CD14-positive monocyte (primary cell): Measurements from ENCODE around the gene DNAJC1. TPM values are rescaled to one million over a fixed set of nuclear protein-coding genes. Genes with fewer than 3 reads are reported as not detected.

Experiments used
- DNase-seq, 3 donors: peaks; one replicate each; pipeline ENCODE4 v3.0.0-alpha.2; 2011 to 2022
- H2AFZ ChIP-seq: 2 replicates; pipeline ENCODE4 v1.6.0; 2012; ENCODE audit warnings: mild to moderate bottlenecking, low read depth, low read length, inconsistent platforms; ENCODE audit not compliant: insufficient read depth, poor library complexity, severe bottlenecking
- H3K27ac ChIP-seq, 2 donors: 1 replicate in 1 of 2; 2 replicates in 1 of 2; pipeline ENCODE4 v1.5.1; 2012 to 2013; ENCODE audit warnings: low read length in 2 of 2, control low read depth in 1 of 2, inconsistent platforms in 1 of 2, low read depth in 1 of 2, mild to moderate bottlenecking in 1 of 2
- H3K27me3 ChIP-seq, 2 donors: one replicate each; pipeline versions ENCODE4 v1.6.0 to v1.6.1; 2011 to 2013; ENCODE audit warnings: low read length in 2 of 2; ENCODE audit not compliant: control insufficient read depth in 2 of 2, insufficient read depth in 2 of 2
- H3K36me3 ChIP-seq, 2 donors: replicated peaks in 1 of 2; 1 replicate in 1 of 2; 2 replicates in 1 of 2; pipeline versions ENCODE4 v1.5.1 to v1.6.1; 2012 to 2013; ENCODE audit warnings: low read length in 2 of 2, control low read depth in 1 of 2, inconsistent platforms in 1 of 2, mild to moderate bottlenecking in 1 of 2; ENCODE audit not compliant: insufficient read depth in 2 of 2, control insufficient read depth in 1 of 2
- H3K4me1 ChIP-seq, 2 donors: 1 replicate in 1 of 2; 2 replicates in 1 of 2; pipeline versions ENCODE4 v1.5.1 to v1.6.1; 2012 to 2013; ENCODE audit warnings: low read length in 2 of 2, control low read depth in 1 of 2, inconsistent platforms in 1 of 2, mild to moderate bottlenecking in 1 of 2, moderate library complexity in 1 of 2; ENCODE audit not compliant: insufficient read depth in 2 of 2, control insufficient read depth in 1 of 2
- H3K4me2 ChIP-seq: replicated peaks from 2 replicates; pipeline ENCODE3; 2012; ENCODE audit warnings: low read length, moderate library complexity, mild to moderate bottlenecking; ENCODE audit not compliant: poor library complexity, severe bottlenecking; ENCODE audit errors: extremely low read depth
- H3K4me3 ChIP-seq, 3 experiments: fragments of 200-600 bp in 1 of 3; sonication (generic) in 1 of 3; replicated peaks in 1 of 3; 1 replicate in 2 of 3; 2 replicates in 1 of 3; pipeline ENCODE4 v1.5.1; 2011 to 2013; ENCODE audit warnings: low read length in 3 of 3, mild to moderate bottlenecking in 3 of 3, control low read depth in 2 of 3, low read depth in 2 of 3, inconsistent platforms in 1 of 3, moderate library complexity in 1 of 3
- H3K79me2 ChIP-seq: 2 replicates; pipeline ENCODE4 v1.6.0; 2012; ENCODE audit warnings: mild to moderate bottlenecking, control low read depth, inconsistent platforms, low read length, moderate library complexity; ENCODE audit not compliant: insufficient read depth
- H3K9ac ChIP-seq: 2 replicates; pipeline ENCODE4 v1.6.0; 2017; ENCODE audit warnings: low read length, mild to moderate bottlenecking; ENCODE audit not compliant: insufficient read depth, poor library complexity, severe bottlenecking
- H3K9me3 ChIP-seq, 2 donors: replicated peaks in 1 of 2; 1 replicate in 1 of 2; 2 replicates in 1 of 2; pipeline versions ENCODE4 v1.5.1 to v1.6.1; 2012 to 2013; ENCODE audit warnings: low read length in 2 of 2, control low read depth in 1 of 2; ENCODE audit not compliant: control insufficient read depth in 1 of 2, insufficient read depth in 1 of 2
- H4K20me1 ChIP-seq: 2 replicates; pipeline ENCODE4 v1.6.0; 2012; ENCODE audit warnings: mild to moderate bottlenecking, low read length, control low read depth, moderate library complexity; ENCODE audit not compliant: insufficient read depth
- H3K27ac Mint-ChIP-seq, 7 donors: one replicate each; pipeline ENCODE4 v1.8.0; 2020; ENCODE audit warnings: mild to moderate bottlenecking in 7 of 7, mixed read lengths in 7 of 7, moderate library complexity in 6 of 7, inconsistent platforms in 2 of 7
- H3K27me3 Mint-ChIP-seq, 3 donors: one replicate each; pipeline ENCODE4 v1.8.0; 2021 to 2022; ENCODE audit warnings: low read depth in 3 of 3, mild to moderate bottlenecking in 3 of 3, mixed read lengths in 3 of 3, moderate library complexity in 3 of 3, inconsistent platforms in 1 of 3
- H3K36me3 Mint-ChIP-seq, 2 donors: one replicate each; pipeline ENCODE4 v1.8.0; 2020; ENCODE audit warnings: mixed read lengths in 2 of 2, inconsistent platforms in 1 of 2, mild to moderate bottlenecking in 1 of 2
- H3K4me1 Mint-ChIP-seq: one replicate; pipeline ENCODE4 v1.8.0; 2020; ENCODE audit warnings: mild to moderate bottlenecking, mixed read lengths
- H3K4me3 Mint-ChIP-seq, 2 donors: one replicate each; pipeline ENCODE4 v1.8.0; 2020; ENCODE audit warnings: mild to moderate bottlenecking in 2 of 2, mixed read lengths in 2 of 2, moderate library complexity in 1 of 2
- H3K9me3 Mint-ChIP-seq, 7 donors: one replicate each; pipeline ENCODE4 v1.8.0; 2020 to 2022; ENCODE audit warnings: mixed read lengths in 7 of 7, mild to moderate bottlenecking in 6 of 7, moderate library complexity in 6 of 7, inconsistent platforms in 2 of 7
- WGBS: methylation state at CpG from one replicate; pipeline ENCODE4 v1.1.5; 2013; ENCODE audit warnings: missing lambda C conversion rate; ENCODE audit not compliant: insufficient coverage; 5-methylcytosine and 5-hydroxymethylcytosine counted together
- intact Hi-C, 2 donors: fragments of 100-400 bp; cut with micrococcal nuclease; formaldehyde crosslinking; loops; one replicate each; pipeline versions ENCODE4 v1.15.0 to v1.15.1; 2023
- polyA plus RNA-seq, 3 donors: library from polyadenylated mRNA; depleted of rRNA in 1 of 3; unstranded in 2 of 3; stranded (reverse) in 1 of 3; fragments of 300-500 nt in 2 of 3; fragments of >200 nt in 1 of 3; fragmentation: Illumina TruSeq in 2 of 3; gene quantifications; 1 replicate in 2 of 3; 2 replicates in 1 of 3; pipeline ENCODE4 v1.2.3, GENCODE V29; 2012 to 2021
- TF ChIP-seq, protein P1 (sequence below): fragments of 200-600 bp; IDR thresholded peaks from one replicate; pipeline ENCODE4 v1.8.0; 2022; ENCODE audit warnings: antibody characterized with exemption, mild to moderate bottlenecking

DNAJC1 gene
- polyA plus RNA-seq, 3 donors, result 11.4 to 12.9 (median 12.5) TPM

DNA sequence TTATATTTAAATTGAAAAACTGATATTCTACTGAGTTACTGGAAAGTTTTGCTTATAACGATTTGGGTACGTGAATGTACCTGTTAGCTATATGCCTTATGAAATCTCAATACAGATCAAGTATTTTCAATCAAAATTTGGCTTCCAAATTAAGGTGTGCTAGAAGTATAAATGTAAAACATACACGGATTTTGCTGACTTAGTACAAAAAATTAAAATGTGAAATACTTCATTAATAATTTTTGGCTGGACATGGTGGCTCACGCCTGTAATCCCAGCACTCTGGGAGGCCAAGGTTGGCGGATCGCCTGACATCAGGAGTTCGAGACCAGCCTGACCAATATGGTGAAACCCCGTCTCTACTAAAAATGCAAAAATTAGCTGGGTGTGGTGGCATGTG, 11.7 kb downstream of the DNAJC1 start:
- 96% methylated on average over 4 of the region's 8 CpGs for WGBS
- Histone ChIP-seq H3K79me2 (peaks cover 53% of the 10 kb centered on the region), H3K27ac (no peak overlapping the region), H4K20me1 (peaks cover 21% of the 10 kb centered on the region), H3K36me3 (no peaks in the 10 kb centered on the region), H3K4me2 (no peak overlapping the region), H3K27me3 (no peaks in the 10 kb centered on the region), H3K9ac (no peak overlapping the region), H3K4me1 (peaks cover 4 to 18% of the 10 kb centered on the region in 2 donors), H3K9me3 (peaks cover 0 to 2% of the 10 kb centered on the region in 2 donors), H2AFZ (no peak overlapping the region), H3K4me3 (no peak overlapping the region)
- Mint-ChIP-seq H3K4me3 (no peak overlapping the region), H3K4me1 (peaks cover 20% of the 10 kb centered on the region), H3K27me3 (peaks cover 0 to 1% (median 0%) of the 10 kb centered on the region in 3 donors), H3K9me3 (peaks cover 0 to 2% (median under 1%) of the 10 kb centered on the region in 7 donors), H3K36me3 (no peaks in the 10 kb centered on the region), H3K27ac (no peak overlapping the region)
- TF ChIP-seq, protein P1, sequence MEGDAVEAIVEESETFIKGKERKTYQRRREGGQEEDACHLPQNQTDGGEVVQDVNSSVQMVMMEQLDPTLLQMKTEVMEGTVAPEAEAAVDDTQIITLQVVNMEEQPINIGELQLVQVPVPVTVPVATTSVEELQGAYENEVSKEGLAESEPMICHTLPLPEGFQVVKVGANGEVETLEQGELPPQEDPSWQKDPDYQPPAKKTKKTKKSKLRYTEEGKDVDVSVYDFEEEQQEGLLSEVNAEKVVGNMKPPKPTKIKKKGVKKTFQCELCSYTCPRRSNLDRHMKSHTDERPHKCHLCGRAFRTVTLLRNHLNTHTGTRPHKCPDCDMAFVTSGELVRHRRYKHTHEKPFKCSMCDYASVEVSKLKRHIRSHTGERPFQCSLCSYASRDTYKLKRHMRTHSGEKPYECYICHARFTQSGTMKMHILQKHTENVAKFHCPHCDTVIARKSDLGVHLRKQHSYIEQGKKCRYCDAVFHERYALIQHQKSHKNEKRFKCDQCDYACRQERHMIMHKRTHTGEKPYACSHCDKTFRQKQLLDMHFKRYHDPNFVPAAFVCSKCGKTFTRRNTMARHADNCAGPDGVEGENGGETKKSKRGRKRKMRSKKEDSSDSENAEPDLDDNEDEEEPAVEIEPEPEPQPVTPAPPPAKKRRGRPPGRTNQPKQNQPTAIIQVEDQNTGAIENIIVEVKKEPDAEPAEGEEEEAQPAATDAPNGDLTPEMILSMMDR, result no peak
- intact Hi-C loops, result loop anchor here in 1 of 2 donors (10.0 kb wide), 1 partner anchor 1073 kb away; no protein-coding TSS in a partner anchor
- no peak for DNase-seq

DNA sequence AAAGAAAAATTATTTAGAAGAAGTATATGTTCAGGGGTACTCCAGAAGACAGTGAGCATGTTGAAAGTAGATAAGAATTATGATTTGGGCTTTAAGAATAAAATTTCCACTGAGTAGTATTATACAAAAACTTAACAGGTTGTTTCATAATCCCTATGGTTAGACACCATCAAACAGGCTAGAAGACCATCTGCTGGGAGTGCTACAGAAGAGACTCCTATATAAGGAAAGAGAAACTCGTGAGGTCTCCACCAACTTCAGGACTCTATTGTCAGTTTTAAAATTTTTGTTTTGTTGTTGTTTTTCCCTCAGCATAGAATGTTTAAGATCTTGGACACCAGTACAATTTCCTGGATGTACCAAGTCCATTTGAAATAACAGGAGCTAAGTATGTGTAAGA, 13.1 kb downstream of the DNAJC1 start:
- Mint-ChIP-seq H3K27ac (no peak overlapping the region), H3K9me3 (peaks cover 0 to 9% (median 4%) of the 10 kb centered on the region in 7 donors), H3K4me3 (no peak overlapping the region), H3K4me1 (peaks cover 11% of the 10 kb centered on the region), H3K36me3 (peaks cover 0 to 3% of the 10 kb centered on the region in 2 donors), H3K27me3 (peaks cover 0 to 2% (median 0%) of the 10 kb centered on the region in 3 donors)
- Histone ChIP-seq H3K27ac (no peak overlapping the region), H3K27me3 (no peaks in the 10 kb centered on the region), H3K4me3 (no peak overlapping the region), H3K9ac (no peak overlapping the region), H3K9me3 (peaks cover 0 to 5% of the 10 kb centered on the region in 2 donors), H3K4me1 (peaks cover 2 to 6% of the 10 kb centered on the region in 2 donors), H2AFZ (no peak overlapping the region), H4K20me1 (peaks cover 19% of the 10 kb centered on the region), H3K36me3 (no peaks in the 10 kb centered on the region), H3K79me2 (peaks cover 51% of the 10 kb centered on the region), H3K4me2 (no peak overlapping the region)
- no CpG with 5 or more reads among the region's 1 CpG for WGBS
- no peak for DNase-seq
- intact Hi-C loops, result loop anchor here in 1 of 2 donors (10.0 kb wide), 1 partner anchor 1074 kb away; no protein-coding TSS in a partner anchor
- TF ChIP-seq, protein P1, result no peak
